Right lobe of liver (tissue), 4 donors: Measurements from ENCODE around the gene HOXA11.

Experiments
- CTCF ChIP-seq, 4 donors: fragments of 200-600 bp in 3 of 4; fragments of 450-650 bp in 1 of 4; IDR thresholded peaks; one replicate each; pipeline versions ENCODE4 v1.5.1 to v1.8.0; 2016 to 2022; ENCODE audit warnings: antibody characterized with exemption in 4 of 4, mild to moderate bottlenecking in 2 of 4
- POLR2A ChIP-seq: fragments of 450-650 bp; IDR thresholded peaks from one replicate; pipeline ENCODE4 v1.6.1; 2017; ENCODE audit warnings: antibody characterized with exemption, mild to moderate bottlenecking
- donor health status: DM: no; HTN: no; CAD: no.
- donor health status: DM: no; HTN: no; CAD: no.
- donor health status: DM: no; HTN: yes; CAD: no.

GRCh38 chr7:27209933-27210440 is 25.0 kb upstream of the HOXA11 start:
- TF ChIP-seq CTCF (IDR thresholded peaks at IDR 0.05), result no peak
- no peak for TF ChIP-seq POLR2A
